Natural killer cell treated with Interleukin-12 subunit alpha and Interleukin-12 subunit beta and Interleukin-15 and Interleukin-18, amount 100 ng/mL, for 72 hours (primary cell): ENCODE results near the gene ACER2. TPM values are rescaled to one million over a fixed set of nuclear protein-coding genes. Genes with fewer than 3 reads are reported as not detected.

Experiments used
- ATAC-seq, 2 donors: fragments of 150-1000 bp; cut with Tn5 transposase in 1 of 2; sonication (Bioruptor Pico), chemical (Tn5 transposase) in 1 of 2; 2 replicates each; pipeline ENCODE4 v1.10.0; 2021
- DNase-seq: peaks from one replicate; pipeline ENCODE4 v3.0.0; 2022; ENCODE audit warnings: low spot score
- H3K27ac Mint-ChIP-seq, 2 donors: 1 replicate in 1 of 2; 2 replicates in 1 of 2; pipeline ENCODE4 v1.8.0; 2022; ENCODE audit warnings: mixed read lengths in 2 of 2, mild to moderate bottlenecking in 1 of 2, moderate library complexity in 1 of 2
- H3K27me3 Mint-ChIP-seq, 2 donors: 1 replicate in 1 of 2; 2 replicates in 1 of 2; pipeline ENCODE4 v1.8.0; 2022; ENCODE audit warnings: mixed read lengths in 2 of 2
- H3K36me3 Mint-ChIP-seq: one replicate; pipeline ENCODE4 v1.8.0; 2022; ENCODE audit warnings: mixed read lengths
- H3K4me1 Mint-ChIP-seq, 2 donors: 1 replicate in 1 of 2; 2 replicates in 1 of 2; pipeline ENCODE4 v1.8.0; 2022; ENCODE audit warnings: low read depth in 2 of 2, mixed read lengths in 2 of 2, mild to moderate bottlenecking in 1 of 2
- H3K4me3 Mint-ChIP-seq: one replicate; pipeline ENCODE4 v1.8.0; 2022; ENCODE audit warnings: mixed read lengths
- H3K9me3 Mint-ChIP-seq: 2 replicates; pipeline ENCODE4 v1.8.0; 2022; ENCODE audit warnings: mixed read lengths
- total RNA-seq, 2 donors: library from RNA; stranded (reverse); gene quantifications; one replicate each; pipeline ENCODE4 v1.2.3, GENCODE V29; 2022

Gene ACER2
- total RNA-seq, 2 donors from 2014 or later, result 0.90 to 2.6 TPM

DNA sequence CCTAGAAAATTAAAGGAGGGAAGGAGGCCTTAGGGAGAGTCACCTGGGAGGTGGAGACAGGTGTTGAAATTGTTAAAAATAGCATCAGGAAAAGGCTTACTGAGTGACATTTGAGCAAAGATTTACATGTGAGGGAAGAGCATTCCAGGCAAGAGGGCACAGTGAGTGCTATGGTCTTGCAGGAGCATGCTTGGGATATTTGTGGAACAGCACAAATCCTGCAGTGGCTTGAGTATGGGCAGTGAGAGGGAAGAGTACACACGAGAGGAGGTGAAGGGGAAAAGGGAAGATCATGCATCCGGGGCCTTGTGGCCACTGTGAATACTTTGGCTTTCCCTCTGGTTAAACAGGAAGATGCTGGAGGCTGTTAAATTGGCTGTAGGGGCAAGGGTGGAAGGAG, 36.6 kb downstream of the ACER2 start:
- peaks cover 5 to 13% of the 10 kb centered on the region in 2 donors for H3K4me1 Mint-ChIP-seq
- H3K36me3 Mint-ChIP-seq, result no peaks in the 10 kb centered on the region
- H3K9me3 Mint-ChIP-seq, result no peaks in the 10 kb centered on the region
- no peaks in the 10 kb centered on the region for H3K27me3 Mint-ChIP-seq
- H3K4me3 Mint-ChIP-seq, result no peak overlapping the region
- no peak overlapping the region for H3K27ac Mint-ChIP-seq
- no peak for DNase-seq
- ATAC-seq, result no peak

DNA sequence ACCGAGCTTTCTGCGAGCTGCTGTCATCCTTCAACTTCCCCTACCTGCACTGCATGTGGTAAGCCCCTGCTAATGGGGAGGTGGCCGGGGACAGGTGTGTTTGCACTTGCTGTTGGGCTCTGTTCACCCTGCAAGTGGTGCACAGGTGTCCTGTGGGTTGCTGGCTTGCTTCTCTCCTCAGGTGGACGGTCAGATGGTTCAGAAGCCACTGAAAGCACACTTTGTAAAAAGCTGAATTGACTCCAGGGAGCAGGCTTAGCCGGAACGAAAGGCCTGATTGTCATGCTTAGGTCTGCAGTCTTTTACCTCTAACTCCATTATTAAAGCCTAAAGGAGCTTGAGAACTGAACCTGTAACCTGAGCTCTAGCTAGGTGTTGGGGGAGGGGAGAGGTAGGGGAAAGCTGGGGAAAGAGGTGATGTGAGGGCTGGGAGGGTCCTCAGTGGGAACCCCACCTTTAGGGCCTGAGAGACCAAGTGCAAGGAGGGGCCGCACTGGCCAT, 37.6 kb downstream of the ACER2 start:
- Mint-ChIP-seq H3K4me3 (no peak overlapping the region), H3K4me1 (peaks cover 5 to 6% of the 10 kb centered on the region in 2 donors), H3K36me3 (no peaks in the 10 kb centered on the region), H3K27ac (no peak overlapping the region), H3K9me3 (no peaks in the 10 kb centered on the region), H3K27me3 (no peaks in the 10 kb centered on the region)
- DNase-seq (no peak), ATAC-seq (peak in 1 of 2 donors; percentile 15)

- ATAC-seq, result no peak
- Mint-ChIP-seq H3K36me3 (no peaks in the 10 kb centered on the region), H3K27ac (no peak overlapping the region), H3K4me1 (no peaks in the 10 kb centered on the region), H3K4me3 (no peak overlapping the region), H3K27me3 (no peaks in the 10 kb centered on the region), H3K9me3 (no peaks in the 10 kb centered on the region)
- no peak for DNase-seq
Observed at GRCh38 chr9:19451240-19452087, 42.7 kb downstream of the ACER2 start.

DNA sequence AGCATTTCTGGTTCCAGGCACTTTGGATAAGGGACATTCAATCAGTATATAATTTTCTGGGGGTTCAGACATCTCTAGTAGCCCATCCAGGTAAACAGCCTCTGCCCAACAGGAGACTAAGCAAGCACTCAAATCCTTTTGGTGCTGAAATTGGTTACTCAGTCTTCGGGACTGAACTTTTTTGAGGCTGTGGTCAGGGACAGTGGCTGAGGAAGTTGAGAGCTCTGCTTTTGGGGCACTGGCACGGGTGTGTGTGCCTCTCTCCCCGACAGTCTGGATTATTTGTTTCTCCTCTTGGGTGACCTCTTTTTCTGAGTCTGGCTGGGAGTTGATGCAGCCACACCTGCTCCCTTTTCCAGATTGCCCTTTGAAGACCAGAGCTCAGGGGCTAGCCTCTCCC, 47.6 kb downstream of the ACER2 start:
- DNase-seq, result no peak
- H3K27ac Mint-ChIP-seq, result no peak overlapping the region
- H3K27me3 Mint-ChIP-seq, result no peaks in the 10 kb centered on the region
- peaks cover 6% of the 10 kb centered on the region in 2 donors for H3K4me1 Mint-ChIP-seq
- no peak for ATAC-seq
- no peak overlapping the region for H3K4me3 Mint-ChIP-seq
- no peaks in the 10 kb centered on the region for H3K9me3 Mint-ChIP-seq
- no peaks in the 10 kb centered on the region for H3K36me3 Mint-ChIP-seq

DNA sequence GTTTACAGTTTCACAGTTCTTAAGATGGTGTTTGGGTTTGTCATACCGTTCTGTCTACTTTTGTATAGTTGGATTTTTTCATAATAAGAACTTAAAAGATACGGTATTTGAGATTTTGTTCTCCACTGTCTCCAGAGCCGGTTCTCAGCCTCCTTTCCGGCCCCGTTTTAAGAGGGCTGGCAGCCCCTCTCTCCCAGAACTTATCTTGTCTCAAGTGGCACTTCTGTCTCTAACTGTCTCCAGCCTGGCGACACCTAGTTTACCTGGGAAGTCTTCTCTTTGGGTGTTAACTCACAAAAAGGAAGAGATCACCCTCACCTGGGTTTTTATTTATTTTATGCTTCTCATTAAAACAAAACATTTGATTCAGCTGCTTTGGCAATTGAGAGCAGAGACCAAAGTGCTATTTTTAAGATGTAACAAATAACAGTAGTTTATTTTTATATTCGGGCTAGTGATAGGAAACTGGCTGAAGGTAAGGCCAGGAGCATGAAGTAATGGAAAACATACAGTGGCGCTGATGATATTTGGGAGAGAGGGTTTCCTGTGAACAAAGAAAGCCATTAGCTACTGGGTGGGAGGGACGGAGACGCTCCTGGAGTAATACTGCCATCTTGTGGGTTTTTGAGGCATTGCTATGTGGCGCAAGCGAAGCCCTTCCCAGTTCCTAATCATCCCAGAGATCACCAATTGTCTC, 48.3 kb downstream of the ACER2 start:
- peaks cover 6% of the 10 kb centered on the region in 2 donors for H3K4me1 Mint-ChIP-seq
- DNase-seq (peak; percentile 83), ATAC-seq (peak; percentile 85 to 88)
- H3K27ac Mint-ChIP-seq, result peak overlapping the region in 1 of 2 donors; percentile 21
- H3K9me3 Mint-ChIP-seq, result no peaks in the 10 kb centered on the region
- H3K4me3 Mint-ChIP-seq, result peak overlapping the region; percentile 28
- H3K36me3 Mint-ChIP-seq, result no peaks in the 10 kb centered on the region
- no peaks in the 10 kb centered on the region for H3K27me3 Mint-ChIP-seq

DNA sequence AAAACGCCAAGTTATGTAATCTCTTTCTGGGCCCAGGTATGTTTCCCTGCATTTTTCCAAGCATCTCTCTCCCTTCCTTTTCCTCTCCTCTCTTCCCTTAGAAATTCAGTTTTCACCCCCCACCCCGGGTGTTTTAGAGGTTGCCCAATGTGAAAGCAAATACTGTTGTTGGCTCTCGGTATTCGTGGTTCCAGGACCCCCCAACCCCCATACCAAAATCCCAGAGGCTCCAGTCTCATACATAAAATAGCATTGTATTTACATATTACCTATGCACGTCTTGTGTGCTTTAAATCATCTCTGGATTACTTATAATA, 48.8 kb downstream of the ACER2 start:
- ATAC-seq (no peak), DNase-seq (no peak)
- Mint-ChIP-seq H3K4me3 (peak overlapping the region; percentile 28), H3K36me3 (no peaks in the 10 kb centered on the region), H3K4me1 (peaks cover 6% of the 10 kb centered on the region in 2 donors), H3K27ac (peak overlapping the region in 1 of 2 donors; percentile 21), H3K9me3 (no peaks in the 10 kb centered on the region), H3K27me3 (peaks cover 0 to 2% of the 10 kb centered on the region in 2 donors)

- no peak for DNase-seq
- H3K36me3 Mint-ChIP-seq, result no peaks in the 10 kb centered on the region
- no peak overlapping the region for H3K4me3 Mint-ChIP-seq
- peaks cover 13 to 14% of the 10 kb centered on the region in 2 donors for H3K4me1 Mint-ChIP-seq
- peaks cover 0 to 10% of the 10 kb centered on the region in 2 donors for H3K27me3 Mint-ChIP-seq
- no peaks in the 10 kb centered on the region for H3K9me3 Mint-ChIP-seq
- ATAC-seq, result no peak
- H3K27ac Mint-ChIP-seq, result no peak overlapping the region
Observed at GRCh38 chr9:19460243-19460642, 51.4 kb downstream of the ACER2 start.

DNA sequence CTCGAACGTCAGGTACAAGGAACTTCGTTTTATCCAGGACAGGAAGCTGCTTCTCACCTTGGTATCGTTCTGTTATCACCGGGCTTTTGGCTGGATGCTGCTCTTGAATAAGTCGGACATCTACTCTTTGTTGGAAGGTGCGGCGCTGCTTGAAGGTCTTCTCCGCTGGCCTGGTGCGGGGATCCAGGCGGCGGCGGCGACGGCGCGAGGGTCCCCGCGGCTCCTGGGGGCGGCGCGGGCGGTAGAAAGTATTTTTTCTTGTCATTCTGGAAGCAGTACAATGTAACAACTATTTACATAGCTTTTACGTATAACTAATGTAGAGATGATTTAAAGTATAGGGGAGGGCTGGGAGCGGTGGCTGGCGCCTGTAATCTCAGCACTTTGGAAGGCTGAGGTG, 52.3 kb downstream of the ACER2 start:
- Mint-ChIP-seq H3K9me3 (no peaks in the 10 kb centered on the region), H3K4me3 (no peak overlapping the region), H3K27me3 (peaks cover 0 to 10% of the 10 kb centered on the region in 2 donors), H3K27ac (no peak overlapping the region), H3K36me3 (no peaks in the 10 kb centered on the region), H3K4me1 (peaks cover 13 to 14% of the 10 kb centered on the region in 2 donors)
- ATAC-seq (no peak), DNase-seq (no peak)

DNA sequence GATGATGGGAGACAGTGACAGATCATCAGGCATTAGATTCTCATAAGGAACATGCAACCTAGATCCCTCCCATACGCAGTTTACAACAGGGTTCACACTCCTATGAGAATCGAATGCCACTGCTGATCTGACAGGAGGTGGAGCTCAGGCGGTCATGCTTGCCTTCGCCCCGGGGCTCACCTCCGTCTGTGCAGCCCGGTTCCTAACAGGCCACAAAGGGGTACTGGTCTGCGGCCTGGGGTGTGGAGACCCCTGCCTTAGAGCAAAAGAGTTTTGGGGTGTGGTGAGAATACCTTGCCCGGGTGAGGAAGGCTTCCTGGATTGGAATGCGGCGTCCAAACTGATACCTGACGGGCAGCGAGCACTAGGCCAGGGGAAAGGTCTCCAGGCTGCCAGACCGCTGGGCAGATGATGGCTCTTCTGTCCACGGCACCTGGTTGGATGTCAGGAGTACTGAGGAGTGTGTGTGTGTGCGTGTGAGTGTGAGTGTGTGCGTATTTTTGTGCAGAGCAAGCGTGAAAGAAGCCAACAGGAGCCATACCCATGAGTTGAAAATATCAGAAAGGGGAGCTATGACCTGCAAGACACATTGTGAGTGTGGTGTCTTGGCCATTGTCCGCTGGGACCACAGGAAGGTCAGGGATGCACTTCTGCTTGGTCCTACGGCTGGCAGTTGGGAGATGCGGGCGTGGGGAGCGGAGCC, 55.4 kb downstream of the ACER2 start:
- Mint-ChIP-seq H3K27ac (no peak overlapping the region), H3K4me3 (peak overlapping the region; percentile 78), H3K4me1 (peaks cover 7 to 8% of the 10 kb centered on the region in 2 donors), H3K9me3 (no peaks in the 10 kb centered on the region), H3K27me3 (peaks cover 0 to 10% of the 10 kb centered on the region in 2 donors), H3K36me3 (no peaks in the 10 kb centered on the region)
- DNase-seq (no peak), ATAC-seq (no peak)

- H3K4me1 Mint-ChIP-seq, result peaks cover 7 to 8% of the 10 kb centered on the region in 2 donors
- H3K4me3 Mint-ChIP-seq, result peak overlapping the region; percentile 78
- no peaks in the 10 kb centered on the region for H3K36me3 Mint-ChIP-seq
- no peaks in the 10 kb centered on the region for H3K9me3 Mint-ChIP-seq
- no peak overlapping the region for H3K27ac Mint-ChIP-seq
- H3K27me3 Mint-ChIP-seq, result peaks cover 0 to 10% of the 10 kb centered on the region in 2 donors
- ATAC-seq (peak; percentile 87 to 92), DNase-seq (no peak)
Observed at GRCh38 chr9:19464764-19465585, 56.2 kb downstream of the ACER2 start.

DNA sequence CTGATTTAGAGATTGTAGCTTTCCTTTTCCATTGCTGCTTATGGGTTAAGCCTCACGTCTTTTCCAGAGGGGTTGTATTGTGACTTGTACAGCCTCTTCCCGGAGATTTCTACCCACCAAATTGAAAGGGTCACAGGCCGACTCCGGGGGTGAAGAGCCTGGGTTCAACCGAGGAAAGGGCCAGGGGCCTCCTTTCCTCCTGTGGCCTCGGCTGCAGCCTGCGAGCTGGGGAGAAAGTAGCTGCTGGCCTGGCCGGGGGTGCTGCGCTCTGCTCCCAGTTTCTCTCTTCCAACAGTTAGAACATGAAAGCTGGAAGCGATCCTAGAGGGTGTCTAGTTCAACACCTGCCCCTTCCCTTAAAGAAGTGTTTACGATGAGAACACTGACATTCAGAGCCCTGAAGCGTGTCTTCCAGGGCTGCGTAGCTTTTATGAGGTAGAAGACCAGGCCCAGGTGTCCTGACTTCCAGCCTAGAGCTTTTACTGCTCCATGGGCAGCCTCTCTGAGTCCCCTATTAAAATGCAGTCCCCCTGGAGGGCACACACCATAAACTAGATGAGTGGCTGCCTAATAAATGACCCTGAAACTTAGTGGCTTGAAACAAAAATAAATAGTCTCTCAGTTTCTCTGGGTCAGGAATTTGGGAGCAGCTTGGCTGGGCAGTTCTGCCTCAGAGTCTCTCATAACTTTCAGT, 56.9 kb downstream of the ACER2 start:
- H3K4me3 Mint-ChIP-seq, result no peak overlapping the region
- ATAC-seq, result no peak

GRCh38 chr9:19466280-19466639, 57.5 kb downstream of the ACER2 start:
- H3K4me3 Mint-ChIP-seq, result no peak overlapping the region
- no peaks in the 10 kb centered on the region for H3K36me3 Mint-ChIP-seq
- H3K27me3 Mint-ChIP-seq, result peaks cover 0 to 10% of the 10 kb centered on the region in 2 donors
- ATAC-seq (no peak), DNase-seq (no peak)
- H3K9me3 Mint-ChIP-seq, result no peaks in the 10 kb centered on the region
- no peak overlapping the region for H3K27ac Mint-ChIP-seq
- H3K4me1 Mint-ChIP-seq, result peaks cover 7 to 8% of the 10 kb centered on the region in 2 donors

More for the DNA sequence above, 56.9 kb downstream of the ACER2 start:
- Mint-ChIP-seq H3K9me3 (no peaks in the 10 kb centered on the region), H3K27me3 (peaks cover 0 to 10% of the 10 kb centered on the region in 2 donors), H3K36me3 (no peaks in the 10 kb centered on the region), H3K4me1 (peaks cover 7 to 8% of the 10 kb centered on the region in 2 donors), H3K27ac (no peak overlapping the region)
- DNase-seq, result no peak

DNA sequence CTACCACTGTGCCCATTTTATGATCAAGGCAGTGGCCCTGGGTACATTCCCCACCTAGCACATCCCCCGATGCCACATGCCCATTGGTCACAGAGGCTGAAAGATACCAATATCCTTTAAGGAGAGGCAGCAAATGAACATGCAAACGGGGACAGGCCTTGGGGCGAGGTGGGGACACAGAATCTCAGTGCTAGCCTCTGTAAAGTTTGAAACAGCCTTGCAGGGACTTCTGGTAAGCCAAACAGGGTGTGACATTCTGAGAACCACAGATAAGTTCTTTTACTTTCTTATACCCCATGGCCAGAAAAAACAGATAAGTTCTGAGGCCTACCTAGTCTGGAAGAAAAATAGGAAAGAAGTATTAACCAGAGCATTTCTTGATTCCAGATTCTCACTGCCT, 60.5 kb downstream of the ACER2 start:
- no peak overlapping the region for H3K4me3 Mint-ChIP-seq
- H3K9me3 Mint-ChIP-seq, result no peaks in the 10 kb centered on the region
- no peak for DNase-seq
- H3K36me3 Mint-ChIP-seq, result no peaks in the 10 kb centered on the region
- ATAC-seq, result no peak
- H3K27me3 Mint-ChIP-seq, result peaks cover 0 to 5% of the 10 kb centered on the region in 2 donors
- H3K4me1 Mint-ChIP-seq, result peaks cover 8 to 10% of the 10 kb centered on the region in 2 donors
- H3K27ac Mint-ChIP-seq, result no peak overlapping the region
